Measurements from ENCODE around the gene PSMD13.
"Not testable (repeated sequence)": the region's sequence is repeated elsewhere in the genome, so short reads cannot be mapped to it uniquely, and the experiment has no call there.

Gene PSMD13

GRCh38 chr11:278001-278951 is 41.5 kb downstream of the PSMD13 start, which contains the start of gene NLRP6:
Gene NLRP6 (plus strand): TSS chr11:278407. CDS start chr11:278570, 163 bp downstream.
- DNase-seq: no peak

GRCh38 chr11:279040-279965 is 42.5 kb downstream of the PSMD13 start:
- DNase-seq: no peak

GRCh38 chr11:279966-280705 is 43.4 kb downstream of the PSMD13 start:
- DNase-seq: peak; percentile 17

- DNase-seq: no peak
These were observed 44.1 kb downstream of the PSMD13 start for GRCh38 chr11:280706-281485.

- DNase-seq: no peak
These were observed 44.8 kb downstream of the PSMD13 start for GRCh38 chr11:281486-282161.

DNA sequence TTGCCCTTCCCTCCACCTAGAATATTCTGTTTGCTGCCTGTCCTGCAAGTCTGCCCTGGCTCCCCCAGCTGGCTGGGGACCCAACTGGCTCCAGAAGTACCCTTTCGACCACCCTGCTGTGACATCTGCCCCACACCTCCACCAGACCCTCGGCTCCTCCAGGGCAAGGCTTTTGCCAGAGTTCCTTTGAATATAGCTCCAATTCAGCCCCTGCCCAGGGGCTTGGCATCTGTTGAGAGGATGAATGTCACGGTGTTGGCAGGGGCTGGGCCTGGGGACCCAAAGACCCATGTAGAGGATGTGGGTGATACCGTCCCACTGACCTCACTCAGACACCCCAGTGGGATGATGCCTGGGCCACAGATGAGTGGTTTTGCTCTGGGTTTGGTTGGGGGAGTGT is 45.4 kb downstream of the PSMD13 start:
- DNase-seq: no peak

GRCh38 chr11:282630-283360 is 46.0 kb downstream of the PSMD13 start:
- DNase-seq: no peak

DNA sequence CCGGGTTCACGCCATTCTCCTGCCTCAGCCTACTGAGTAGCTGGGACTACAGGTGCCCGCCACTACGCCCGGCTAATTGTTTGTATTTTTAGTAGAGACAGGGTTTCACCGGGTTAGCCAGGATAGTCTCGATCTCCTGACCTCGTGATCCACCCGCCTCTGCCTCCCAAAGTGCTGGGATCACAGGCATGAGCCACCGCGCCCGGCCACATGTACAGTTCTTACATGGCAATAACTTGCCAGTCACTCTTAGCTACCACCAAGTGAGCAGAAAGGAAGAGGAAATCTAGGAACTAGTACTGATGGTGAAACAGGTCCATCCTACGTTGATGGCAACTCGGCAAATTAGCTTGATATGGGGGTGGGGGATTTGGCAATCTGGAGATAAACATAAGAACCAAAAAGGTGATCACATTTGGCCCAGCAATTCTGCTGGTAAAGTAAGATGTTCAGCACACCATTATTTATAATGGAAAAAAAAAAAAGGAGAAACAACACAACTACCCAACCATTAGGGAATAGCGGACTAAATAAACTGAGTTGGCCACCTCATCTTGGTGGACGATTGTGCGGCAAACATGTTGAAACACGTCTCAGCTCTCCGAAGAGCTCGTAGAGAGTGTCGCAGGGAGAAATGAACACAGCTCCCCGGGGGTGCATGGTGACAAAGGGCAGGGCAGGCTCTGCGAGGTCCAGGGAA is 46.8 kb downstream of the PSMD13 start:
- no peak for DNase-seq

GRCh38 chr11:284105-285020 is 47.6 kb downstream of the PSMD13 start:
- no peak for DNase-seq

GRCh38 chr11:285021-285893 is 48.5 kb downstream of the PSMD13 start:
- DNase-seq: no peak

DNA sequence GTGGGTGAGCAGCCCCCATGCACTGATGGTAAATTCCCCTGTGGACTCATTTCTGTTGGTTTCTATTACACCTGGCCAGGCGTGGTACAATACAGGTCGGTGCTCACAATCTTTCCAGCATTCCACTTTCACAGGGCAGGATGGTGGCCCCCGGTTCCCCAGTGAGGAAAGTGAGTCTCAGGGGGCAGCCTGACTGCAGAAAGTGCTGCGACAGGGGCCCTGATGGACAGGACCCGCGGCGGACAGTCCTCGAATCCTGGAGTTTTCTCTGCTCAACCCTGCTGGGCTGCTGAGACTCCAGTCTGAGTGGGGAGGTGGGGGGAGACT is 49.1 kb downstream of the PSMD13 start:
- no peak for DNase-seq

GRCh38 chr11:286977-287820 is 50.4 kb downstream of the PSMD13 start:
- DNase-seq: not testable (repeated sequence)

DNA sequence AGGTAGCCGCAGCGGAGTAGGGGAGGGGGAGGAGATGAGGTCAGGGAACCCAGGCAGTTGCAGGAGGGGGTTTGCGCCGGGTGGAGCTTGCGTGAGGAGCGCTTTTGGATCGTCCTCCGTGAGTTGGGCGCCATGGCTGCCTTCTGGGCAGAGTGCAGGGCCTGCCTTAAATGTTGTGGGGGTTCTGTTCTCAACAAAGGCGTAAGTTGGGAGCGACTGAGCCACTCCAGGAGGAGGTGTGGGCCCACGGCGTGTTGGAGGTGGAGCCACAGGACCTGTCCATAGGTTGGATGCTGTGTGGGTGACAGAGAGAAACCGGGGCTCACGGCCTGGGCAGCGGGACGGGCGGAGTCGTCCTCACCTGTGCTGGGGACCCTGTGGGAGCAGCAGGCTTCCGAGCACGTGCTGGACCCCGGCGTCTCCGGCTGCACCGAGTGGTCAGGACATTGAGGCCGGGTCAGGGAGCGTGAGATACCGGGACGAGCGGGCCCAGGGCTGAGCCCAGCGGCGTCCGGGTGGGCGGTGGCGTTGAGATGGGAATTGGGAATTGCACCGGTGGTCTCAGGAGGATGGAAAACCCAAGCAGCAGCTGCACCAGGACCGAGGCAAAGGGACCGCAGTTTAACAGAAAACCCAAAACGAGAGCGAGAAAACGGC is 51.2 kb downstream of the PSMD13 start:
- DNase-seq: no peak

DNA sequence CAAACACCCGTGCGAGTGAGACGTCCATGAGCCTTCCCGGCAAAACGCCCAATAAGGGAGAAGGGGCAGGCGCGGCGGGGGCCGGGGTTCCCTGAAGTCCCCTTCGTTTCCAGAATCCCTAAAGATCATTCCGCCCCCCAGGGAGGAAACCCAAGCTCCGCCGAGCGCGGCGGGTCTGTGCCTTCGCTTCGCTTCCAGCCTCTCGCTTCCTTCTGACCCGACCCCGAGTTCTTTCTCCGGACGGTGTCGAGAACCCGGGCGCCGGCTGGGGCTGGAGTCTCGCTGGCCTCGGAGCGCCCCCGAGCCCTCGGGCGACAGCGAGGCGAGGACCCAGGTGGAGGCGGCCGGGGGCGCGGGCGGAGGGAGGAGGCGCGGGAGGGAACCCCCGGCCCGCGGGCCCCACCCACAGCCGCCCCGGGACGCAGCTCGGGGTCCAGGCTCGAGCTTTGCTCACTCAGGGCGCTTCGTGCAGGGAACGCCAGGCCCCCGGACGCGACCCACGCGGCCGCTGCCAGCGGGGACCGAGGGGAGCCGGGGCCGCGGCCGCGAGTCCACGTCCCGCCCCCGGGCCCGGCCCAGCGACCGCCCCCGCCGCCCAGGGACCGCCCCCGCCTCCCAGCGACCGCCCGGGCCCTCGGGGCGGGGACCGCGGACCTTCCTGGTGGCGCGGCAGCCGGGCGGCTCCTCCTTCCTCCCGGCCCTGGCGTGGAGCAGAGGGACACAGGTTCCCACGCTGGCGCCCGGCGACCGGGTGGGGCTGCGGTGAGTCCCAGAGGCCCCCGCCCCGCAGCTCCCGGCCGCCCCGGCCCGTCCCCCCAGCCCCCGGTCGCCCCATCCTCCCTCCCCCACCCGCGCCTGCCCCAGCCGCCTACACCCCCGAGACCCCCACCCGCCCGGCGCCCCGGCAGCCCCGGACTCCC is 52.0 kb downstream of the PSMD13 start, which contains the start of gene PGGHG:
Gene PGGHG, plus strand, starts transcription at position 649 of the 920 bp plus-strand sequence. CDS start 691 bp downstream, outside the sequence.
- DNase-seq: peak; percentile 64

GRCh38 chr11:289398-289711 is 52.6 kb downstream of the PSMD13 start:
- no peak for DNase-seq

Data from fibroblast of skin of scalp (primary cell).